HL-60 (cell line): ENCODE results near the gene PPP1R18.

Experiments used
- CTCF ChIP-seq: IDR thresholded peaks from one replicate; pipeline ENCODE4 v1.5.1; 2011; ENCODE audit warnings: low read length, control low read depth, inconsistent platforms; ENCODE audit not compliant: insufficient read depth
- GABPA ChIP-seq: IDR thresholded peaks from 2 replicates; pipeline ENCODE4 v1.6.1; 2012; ENCODE audit warnings: low read depth
- POLR2AphosphoS5 ChIP-seq: IDR thresholded peaks from 2 replicates; pipeline ENCODE4 v1.6.1; 2012; ENCODE audit warnings: low read depth
- REST ChIP-seq: IDR thresholded peaks from 2 replicates; pipeline ENCODE4 v1.6.1; 2012; ENCODE audit warnings: low read depth; ENCODE audit not compliant: insufficient replicate concordance
- SPI1 ChIP-seq: IDR thresholded peaks from 2 replicates; pipeline ENCODE4 v1.6.1; 2012; ENCODE audit warnings: low read depth, mild to moderate bottlenecking, borderline replicate concordance

- TF ChIP-seq CTCF, result peak; percentile 85
- peak; percentile 29; the same call in 1 of the 2 replicates for TF ChIP-seq SPI1
- 0 out of 2 replicates have a peak, but pooled peaks have one; percentile 16 for TF ChIP-seq POLR2AphosphoS5
- no peak for TF ChIP-seq REST
- TF ChIP-seq GABPA, result no peak
Observed at GRCh38 chr6:30678964-30679726, 7.3 kb downstream of the PPP1R18 start.
